ENCODE data around the gene PLCG2.

Gene PLCG2

DNA sequence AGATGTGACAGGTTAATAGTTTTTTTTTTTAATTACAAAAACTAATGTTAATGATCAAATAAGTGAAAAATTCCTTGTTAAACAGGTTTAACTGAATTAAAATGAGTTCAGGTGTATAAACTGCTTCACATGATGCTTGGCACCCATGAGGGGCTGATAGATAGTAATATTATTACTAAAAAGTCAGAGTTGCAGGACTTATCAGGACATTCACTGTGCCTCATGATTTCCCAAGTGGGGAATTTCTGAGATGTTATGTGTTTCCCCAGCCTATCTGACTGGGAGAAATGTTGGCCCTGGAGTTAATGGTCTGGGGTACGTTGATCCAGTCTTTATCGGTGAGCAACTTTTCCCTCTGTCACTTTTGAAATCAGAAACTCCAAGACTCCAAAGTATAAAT lies 102.1 kb downstream of the PLCG2 start:
- FAIRE-seq = no peak

DNA sequence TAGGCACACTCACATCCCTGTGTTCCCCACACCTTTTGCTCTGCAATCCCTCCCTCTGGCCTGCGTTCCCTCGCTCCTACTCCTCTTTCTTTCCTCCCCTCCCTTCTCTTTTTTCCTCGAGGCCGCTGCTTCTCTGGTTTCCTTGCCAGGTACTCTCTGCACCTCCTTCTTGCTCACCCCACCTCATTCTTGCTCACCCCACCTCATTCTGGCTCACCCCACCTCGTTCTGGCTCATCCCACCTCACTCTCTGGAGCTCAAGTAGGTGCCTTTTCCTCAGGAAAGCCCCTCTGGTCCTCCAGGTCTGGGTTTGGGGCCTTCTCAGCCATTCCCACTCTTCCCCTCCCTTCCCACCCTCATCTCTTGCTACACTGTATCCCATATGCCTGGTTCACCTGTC lies 103.5 kb downstream of the PLCG2 start:
- no peak for FAIRE-seq

DNA sequence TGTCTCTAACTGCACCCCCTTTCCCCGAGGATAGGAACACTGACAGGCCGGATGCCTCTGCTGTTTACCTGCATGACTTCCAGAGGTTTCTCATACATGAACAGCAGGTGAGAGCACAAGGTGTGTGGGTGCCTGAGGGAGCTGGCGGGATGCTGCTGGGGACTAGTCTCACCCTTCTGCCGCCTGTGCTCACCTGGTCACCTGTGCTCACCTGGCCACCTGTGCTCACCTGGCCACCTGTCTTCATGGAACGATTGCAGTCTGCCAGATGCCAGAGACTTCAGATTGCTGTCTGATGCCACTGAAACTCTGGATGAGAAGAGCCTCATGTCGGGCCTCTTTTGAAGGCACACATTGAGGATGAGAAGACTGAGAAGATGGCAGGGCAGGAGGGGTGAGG lies 104.1 kb downstream of the PLCG2 start:
- FAIRE-seq = no peak

DNA sequence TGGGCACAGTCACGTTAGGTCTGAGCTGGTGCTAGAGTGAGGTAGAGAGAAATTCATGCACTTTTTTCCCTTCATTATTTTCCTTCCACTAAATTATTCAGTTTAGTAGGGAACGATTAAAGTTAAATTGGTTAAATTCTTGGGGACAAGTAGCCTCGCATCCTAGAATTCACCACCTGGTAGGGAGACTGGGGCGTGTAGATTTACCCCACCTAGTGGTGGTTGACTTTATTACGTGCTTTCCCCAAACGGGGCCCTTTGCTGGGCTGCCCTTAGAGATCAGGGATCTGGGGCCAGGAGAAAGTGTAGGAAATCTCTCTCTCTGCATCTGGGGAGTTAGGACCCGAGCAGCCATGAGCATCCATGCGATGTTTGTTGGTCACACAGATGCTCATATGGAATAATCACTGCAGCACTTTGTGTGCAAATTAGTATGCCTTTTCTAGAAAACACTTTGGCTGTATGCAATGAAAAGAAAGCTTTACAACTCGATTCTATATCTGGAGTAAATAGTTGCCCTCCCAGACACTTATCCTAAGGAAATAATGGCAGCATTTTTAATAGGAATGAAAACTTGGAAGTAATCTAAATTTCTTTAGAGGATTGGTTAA lies 107.0 kb downstream of the PLCG2 start:
- no peak for FAIRE-seq

DNA sequence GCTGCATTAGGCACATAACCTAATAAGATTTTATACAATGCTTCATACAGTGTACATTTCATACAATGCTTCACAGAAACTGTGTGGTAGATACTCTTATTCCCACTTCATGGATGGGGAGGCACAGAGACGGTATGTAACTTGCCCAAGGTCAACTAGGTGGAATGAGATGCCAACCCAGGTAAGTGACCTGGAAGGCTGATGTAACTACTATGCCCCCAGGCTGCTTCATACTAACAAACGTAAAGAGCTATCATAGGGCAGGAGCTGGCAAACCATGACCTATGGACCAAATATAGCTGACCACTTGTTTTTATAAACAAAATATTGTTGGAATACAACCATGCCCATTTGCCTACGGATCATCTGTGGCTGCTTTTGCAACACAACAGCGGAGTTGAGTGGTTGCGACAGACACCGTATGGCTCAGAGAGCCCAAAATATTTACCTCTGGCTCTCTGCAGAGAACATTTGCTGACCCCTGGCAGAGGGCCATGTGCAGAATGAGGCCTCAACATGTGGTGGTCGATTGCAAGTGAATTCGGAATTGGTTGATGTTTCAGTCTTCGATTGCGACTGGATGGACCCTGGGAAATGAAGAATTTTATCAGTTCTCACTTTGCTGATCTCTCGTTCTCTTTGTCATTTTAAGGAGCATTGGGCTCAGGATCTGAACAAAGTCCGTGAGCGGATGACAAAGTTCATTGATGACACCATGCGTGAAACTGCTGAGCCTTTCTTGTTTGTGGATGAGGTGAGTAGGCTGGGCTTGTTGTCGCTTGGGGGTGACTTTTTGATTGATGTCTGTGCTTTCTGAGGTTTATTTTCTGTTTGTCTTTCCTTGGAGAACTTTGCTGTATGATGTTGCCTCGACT lies 109.7 kb downstream of the PLCG2 start:
- FAIRE-seq = no peak

DNA sequence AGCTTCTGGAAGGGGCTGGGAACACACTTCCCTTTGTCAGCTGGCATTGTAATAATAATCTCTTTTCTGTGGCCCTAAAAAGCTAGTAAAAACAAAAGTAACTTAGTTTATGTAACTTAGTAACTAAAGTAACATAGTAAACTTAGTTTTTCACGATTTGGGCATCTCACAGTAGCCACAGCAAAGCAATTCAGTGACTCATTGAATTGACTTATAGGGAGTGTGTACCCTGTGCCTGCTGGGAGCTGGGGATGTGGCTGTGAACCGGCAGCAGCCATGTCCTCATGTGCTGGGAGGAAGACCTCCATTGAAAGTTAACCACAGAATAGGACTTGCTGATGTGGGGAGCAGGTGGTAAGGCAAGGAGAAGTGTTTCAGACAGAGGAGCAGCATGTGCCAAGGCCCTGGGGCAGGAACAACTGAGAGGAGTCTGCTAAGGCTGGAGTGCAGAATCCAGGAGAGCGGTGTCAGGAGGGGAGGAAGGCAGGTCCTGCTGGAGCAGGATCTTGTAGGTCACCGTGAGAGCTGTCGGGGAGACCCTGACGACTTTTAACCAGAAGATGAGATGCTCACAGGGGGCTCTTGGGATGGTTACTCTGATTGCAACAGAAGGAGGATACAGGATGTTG lies 112.8 kb downstream of the PLCG2 start:
- FAIRE-seq = no peak

DNA sequence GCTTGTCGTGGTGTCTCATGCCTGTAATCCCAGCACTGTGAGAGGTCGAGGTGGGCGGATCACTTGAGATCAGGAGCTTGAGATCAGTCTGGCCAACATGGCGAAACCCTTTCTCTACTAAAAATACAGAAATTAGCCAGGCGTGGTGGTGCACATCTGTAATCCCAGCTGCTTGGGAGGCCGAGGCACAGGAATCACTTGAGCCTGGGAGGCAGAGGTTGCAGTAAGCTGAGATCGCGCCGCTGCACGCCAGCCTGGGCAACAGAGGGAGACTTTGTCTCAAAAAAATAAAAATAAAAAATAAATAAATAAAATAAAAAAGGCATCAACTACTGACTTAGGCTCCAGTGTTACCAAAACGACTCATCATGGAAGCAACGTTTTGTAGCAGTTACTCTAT lies 115.5 kb downstream of the PLCG2 start:
- FAIRE-seq = no peak

DNA sequence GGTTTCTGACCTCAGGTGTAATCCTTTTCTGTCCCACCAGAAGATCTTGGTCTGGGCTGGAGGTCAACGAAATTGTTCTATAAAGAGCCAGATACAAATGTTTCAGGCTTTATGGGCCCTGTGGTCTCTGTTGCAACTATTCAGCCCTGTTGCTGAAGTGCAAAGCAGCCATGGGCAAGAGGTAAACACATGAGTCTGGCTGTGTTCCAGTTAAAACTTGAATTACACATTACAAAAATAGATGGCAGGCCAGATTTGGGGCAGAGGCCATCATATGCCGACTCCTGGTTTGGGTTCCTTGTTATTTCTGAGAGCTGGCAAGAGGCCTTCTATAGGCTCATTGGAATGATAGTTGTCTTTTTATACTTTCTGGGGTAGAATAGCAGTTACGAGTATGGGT lies 117.8 kb downstream of the PLCG2 start:
- no peak for FAIRE-seq

DNA sequence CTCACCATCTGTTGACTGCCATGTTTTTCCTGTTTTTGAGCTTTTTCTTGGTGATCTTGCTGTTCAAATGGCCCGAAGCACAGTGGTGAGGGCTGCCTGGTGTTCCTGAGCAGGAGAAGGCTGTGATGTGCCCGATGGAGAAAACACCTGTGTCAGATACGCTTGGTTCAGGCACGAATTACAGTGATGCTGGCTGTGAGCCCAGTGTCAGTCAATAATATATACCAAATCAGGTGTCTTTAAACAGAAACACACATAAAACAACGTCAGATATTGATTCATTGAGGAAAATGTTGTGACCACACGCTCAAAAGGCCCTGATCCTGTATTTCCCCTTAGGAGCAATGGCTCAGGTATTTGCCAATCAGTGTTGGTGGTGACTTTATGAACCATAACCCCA lies 120.5 kb downstream of the PLCG2 start:
- no peak for FAIRE-seq

DNA sequence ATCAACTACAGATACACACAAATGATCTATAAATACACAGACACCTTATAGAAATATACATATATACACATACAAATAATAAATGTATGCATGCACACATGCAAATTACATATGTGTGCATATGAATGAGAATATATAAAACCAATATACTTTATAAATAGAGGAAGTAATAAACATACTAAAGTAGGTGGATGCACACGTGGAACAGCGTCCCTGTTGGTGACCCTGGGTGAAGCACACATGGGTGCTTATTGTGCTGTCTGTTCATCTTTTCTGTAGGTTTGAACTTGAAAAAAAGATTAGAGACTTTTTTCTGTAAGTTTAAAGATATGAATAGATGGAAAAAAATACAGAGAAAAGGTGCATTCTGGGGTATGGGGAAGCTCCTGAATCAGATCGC lies 120.9 kb downstream of the PLCG2 start:
- FAIRE-seq = no peak

DNA sequence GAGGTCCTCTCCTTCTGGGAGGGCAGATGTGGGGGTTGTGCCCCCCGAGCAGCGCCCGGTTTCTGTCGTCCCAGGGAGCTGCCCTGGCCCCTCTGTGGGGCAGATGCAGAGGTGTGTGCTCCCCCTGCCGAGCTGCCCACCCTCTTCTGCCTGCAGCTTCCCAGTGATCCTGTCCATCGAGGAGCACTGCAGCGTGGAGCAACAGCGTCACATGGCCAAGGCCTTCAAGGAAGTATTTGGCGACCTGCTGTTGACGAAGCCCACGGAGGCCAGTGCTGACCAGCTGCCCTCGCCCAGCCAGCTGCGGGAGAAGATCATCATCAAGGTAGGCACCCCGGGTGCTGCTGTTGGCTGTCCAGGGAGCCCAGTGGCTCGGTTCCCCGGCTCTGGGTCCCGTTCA lies 121.4 kb downstream of the PLCG2 start:
- no peak for FAIRE-seq

DNA sequence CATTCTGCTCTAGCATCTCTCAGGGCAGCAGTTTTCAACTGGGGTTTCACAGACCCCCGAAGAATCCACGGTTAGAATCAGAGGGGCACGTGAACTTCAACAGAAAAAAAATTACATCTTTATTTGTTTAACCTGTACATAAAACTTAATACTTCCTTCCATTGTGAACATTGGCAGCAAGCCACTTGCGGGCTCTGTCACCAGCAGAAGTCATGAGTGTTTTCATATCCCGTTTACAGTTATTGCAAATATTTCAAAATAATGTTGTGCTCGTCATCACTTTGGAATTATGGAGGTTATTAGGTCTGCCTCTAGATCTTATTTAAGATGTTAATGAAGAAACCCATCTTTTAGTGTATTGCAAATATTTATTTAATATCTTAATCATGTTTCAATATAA lies 122.4 kb downstream of the PLCG2 start:
- no peak for FAIRE-seq

DNA sequence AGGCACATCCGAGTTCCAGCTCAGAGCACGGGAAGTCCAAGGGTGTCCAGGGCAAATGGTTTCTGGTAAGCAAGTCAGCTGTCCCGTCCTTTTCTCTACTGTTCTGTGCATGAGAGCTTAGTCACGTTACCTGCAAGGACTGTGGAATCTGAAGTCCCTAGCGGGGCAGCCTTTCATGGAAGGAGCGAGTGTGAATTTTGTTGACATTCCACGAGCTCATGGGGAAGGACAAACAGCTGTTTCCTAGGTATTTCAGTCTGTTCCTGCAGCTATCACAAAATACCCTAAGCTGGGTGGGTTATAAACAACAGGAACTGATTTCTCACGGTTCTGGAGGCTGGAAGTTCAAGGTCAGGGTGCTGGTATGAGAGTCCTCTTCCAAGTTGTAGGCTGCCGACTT lies 122.9 kb downstream of the PLCG2 start:
- no peak for FAIRE-seq

DNA sequence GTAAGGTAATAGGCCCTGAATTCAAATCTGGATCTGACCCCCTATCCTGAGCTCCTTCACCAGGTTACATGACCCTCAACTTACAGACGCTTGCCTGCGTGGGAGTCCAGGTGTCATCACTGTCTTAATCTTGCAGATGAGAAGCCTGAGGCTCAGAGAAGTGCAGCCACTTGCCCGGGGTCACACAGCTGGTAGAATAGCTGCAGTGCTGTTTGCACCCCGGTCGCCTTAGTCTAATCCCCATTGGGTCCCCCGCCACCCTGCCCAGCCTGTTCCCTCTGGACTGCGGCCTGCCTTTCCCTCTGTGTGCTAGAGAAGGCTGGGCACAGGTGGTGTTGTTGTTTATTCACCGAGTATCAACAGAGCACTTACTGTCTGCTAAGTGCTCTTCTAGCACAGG lies 125.2 kb downstream of the PLCG2 start:
- no peak for FAIRE-seq

DNA sequence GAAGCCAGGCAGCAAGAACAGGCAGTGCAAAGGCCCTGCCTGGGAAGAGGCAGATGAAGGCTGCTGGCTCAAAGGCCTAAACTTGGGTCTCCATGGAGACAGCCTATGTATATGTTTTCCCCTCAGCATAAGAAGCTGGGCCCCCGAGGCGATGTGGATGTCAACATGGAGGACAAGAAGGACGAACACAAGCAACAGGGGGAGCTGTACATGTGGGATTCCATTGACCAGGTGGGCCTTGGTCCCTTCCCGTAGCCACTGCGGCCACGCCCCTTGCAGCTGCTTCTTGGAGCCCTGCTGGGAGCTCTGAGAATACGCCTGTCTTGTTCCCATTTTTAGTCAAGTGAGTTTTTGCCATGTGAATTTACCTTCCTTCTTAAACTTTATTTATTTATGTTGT lies 126.2 kb downstream of the PLCG2 start:
- FAIRE-seq = no peak

DNA sequence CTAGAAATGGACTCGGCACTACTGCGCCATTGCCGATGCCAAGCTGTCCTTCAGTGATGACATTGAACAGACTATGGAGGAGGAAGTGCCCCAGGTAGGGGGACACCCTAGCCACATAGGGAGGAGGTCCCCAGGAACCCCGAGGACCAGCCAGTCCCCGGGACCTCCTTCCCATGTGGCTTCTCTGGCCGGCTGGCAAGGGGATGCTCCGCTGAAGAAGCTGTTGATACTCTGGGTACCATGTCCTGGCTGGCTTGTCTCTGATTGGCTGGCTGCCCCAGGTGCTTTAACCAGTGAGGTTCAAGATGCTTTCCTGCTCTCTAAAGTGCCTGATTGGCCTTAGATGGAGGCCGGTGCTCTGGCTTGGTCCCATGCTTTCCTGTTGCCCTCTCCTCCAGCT lies 128.6 kb downstream of the PLCG2 start:
- no peak for FAIRE-seq

DNA sequence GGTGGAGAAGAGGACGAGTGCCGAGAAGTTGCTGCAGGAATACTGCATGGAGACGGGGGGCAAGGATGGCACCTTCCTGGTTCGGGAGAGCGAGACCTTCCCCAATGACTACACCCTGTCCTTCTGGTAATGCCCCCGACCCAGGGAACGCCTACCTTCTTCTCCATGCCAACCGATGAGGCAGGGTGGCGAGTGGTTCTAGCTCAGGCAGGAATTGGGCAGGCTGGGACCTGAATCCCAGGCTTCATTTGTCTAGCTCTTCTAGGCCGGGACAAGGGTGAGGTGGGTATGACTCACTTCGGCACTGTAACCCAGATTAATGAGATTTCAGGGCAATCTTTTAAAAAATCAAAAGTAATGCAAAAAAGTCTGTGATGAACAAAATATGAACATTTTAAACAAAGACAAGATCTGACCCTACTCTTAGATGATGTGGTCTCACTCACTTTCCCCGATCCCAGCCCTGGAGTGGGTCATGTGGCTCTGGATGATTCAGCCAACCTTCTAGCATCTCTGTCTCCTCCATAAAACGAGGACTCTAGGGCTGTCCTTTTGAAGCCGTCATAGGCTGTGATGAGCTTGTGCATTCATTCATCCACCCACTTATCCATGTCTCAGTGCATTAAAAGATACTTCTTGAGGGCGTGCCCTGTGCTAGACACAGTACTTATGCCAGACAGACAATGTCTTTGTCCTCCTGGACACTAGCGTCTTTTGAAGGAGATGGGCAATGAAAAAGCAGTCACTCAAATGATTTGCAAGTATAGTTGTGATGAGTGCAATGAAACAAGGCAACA lies 129.6 kb downstream of the PLCG2 start:
- no peak for FAIRE-seq

DNA sequence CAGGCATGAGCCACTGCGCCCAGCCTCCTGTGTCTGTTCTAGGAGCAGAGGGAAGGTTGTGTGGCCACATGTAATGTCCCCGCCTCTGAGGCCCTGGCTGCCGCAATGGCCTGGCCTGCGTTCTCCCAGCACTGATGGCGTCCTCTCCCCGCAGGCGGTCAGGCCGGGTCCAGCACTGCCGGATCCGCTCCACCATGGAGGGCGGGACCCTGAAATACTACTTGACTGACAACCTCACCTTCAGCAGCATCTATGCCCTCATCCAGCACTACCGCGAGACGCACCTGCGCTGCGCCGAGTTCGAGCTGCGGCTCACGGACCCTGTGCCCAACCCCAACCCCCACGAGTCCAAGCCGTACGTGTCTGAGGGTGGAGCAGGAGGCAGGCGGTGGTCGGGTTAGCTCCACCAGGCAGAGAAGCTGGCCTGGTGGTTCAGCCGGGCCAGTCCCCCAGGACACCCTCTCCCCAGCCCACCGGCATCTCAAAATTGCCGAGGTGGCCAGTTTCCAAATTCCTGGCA lies 131.3 kb downstream of the PLCG2 start:
- FAIRE-seq = no peak

DNA sequence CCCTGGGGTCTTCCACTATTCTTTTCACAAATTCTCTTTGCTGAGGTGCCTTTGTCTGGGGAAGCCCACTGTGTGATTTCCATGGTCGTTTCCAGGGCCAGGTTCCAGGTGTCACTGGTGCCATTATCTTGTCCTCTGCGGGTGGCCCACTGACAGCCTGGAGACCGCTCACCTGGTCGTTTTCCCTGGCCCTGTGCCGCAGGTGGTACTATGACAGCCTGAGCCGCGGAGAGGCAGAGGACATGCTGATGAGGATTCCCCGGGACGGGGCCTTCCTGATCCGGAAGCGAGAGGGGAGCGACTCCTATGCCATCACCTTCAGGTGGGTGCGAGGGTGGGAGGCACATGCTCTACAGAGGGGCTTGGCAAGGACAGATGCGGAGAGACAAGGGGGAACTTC lies 133.3 kb downstream of the PLCG2 start:
- FAIRE-seq = no peak

DNA sequence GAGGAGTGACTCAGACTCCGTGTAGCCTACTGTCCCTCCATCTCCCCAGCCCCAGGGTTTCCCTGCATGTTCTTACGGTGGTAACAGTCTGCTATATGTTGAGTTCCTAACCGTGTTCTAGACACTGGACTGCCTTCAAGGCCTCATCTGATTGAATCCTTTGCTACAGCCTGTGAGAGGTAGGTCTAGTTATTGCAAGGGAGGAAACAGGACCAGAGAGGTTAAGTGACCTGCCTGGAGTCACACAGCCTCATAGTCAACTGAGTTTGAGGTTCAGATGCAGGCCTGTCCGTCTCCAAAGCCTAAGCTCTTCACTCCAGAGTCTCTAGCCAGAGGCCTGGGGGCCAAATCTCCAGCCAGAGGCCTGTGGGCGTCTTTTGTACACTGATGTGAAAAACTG lies 134.1 kb downstream of the PLCG2 start:
- FAIRE-seq = no peak

DNA sequence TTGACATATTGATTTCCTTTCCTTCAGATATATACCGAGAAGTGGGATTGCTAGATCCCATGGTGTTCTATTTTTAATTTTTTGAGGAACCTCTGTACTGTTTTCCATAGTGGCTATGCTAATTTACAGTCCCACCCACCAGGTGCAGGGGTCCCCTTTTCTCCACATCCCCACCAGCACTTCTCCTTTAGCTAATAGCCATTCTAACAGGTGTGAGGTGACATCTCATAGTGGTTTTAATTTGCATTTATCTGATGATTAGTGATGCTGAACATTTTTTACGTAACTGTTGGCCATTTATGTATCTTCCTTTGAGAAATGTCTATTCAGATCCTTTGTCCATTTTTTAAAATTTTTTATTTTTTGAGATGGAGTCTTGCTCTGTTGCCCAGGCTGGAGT lies 138.3 kb downstream of the PLCG2 start:
- no peak for FAIRE-seq

DNA sequence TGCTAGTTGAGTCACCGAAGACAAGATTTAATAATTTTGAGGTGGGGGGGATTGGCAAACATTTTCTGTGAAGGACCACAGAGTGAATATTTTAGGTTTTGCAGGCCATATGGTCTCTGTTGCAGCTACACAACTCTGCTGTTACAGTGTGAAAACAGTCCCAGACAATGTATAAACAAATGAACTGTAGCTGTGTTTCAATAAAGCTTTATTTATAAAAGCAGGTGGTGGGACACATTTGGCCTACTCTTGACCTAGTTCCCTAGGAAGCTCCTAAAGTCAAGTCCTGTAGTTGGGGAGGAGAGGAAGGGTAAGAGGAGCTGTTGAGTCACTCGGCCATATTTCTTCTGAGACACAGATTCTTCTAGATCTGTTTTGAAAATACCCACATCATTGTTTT lies 139.8 kb downstream of the PLCG2 start:
- no peak for FAIRE-seq

DNA sequence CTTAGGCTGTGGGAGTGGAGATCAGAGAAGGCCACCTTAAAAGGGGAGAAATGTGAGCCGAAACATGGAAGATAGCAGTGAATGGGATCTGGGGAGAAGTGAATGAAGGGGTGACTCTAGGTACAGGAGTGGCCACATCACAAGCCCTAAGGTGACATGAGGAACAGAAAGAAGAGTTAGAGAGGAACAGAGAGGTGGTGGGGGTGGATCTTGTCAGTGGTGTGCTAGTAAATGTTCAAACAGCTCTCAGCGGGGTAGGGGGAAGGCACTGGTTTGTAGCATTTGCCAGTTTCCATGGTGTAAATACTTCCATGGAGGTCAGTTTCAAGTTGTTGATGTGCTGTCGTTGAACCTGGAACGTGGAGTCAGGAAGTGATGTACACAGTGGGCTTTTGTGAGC lies 141.4 kb downstream of the PLCG2 start:
- no peak for FAIRE-seq

All from islet of Langerhans (tissue), 1 donor.